GM18498 (cell line): Measurements from ENCODE around the gene ARFGAP3.

ENCODE experiments used
- ATAC-seq: cut with Tn5 transposase; IDR thresholded peaks from one replicate; pipeline ENCODE4 v1.9.1; 2021; ENCODE audit warnings: mild to moderate bottlenecking, moderate library complexity; ENCODE audit not compliant: unreplicated experiment

The ARFGAP3 gene

GRCh38 chr22:42856865-42857704 lies at the start of gene ARFGAP3:
ARFGAP3 (minus strand) TSS chr22:42857273; CDS start chr22:42857182, 91 bp downstream.
- ATAC-seq, result peak; percentile 86

- no peak for ATAC-seq
Measured at GRCh38 chr22:42905702-42906183, 48.7 kb upstream of the ARFGAP3 start.

- ATAC-seq, result no peak
Measured at GRCh38 chr22:42905217-42905616, 48.1 kb upstream of the ARFGAP3 start.

- no peak for ATAC-seq
Measured at GRCh38 chr22:42904050-42904449, 47.0 kb upstream of the ARFGAP3 start.

GRCh38 chr22:42902875-42903510 lies 45.9 kb upstream of the ARFGAP3 start:
- no peak for ATAC-seq

GRCh38 chr22:42901790-42902508 lies 44.9 kb upstream of the ARFGAP3 start:
- ATAC-seq, result no peak

GRCh38 chr22:42897960-42898359 lies 40.9 kb upstream of the ARFGAP3 start:
- ATAC-seq, result no peak

GRCh38 chr22:42895541-42895981 lies 38.5 kb upstream of the ARFGAP3 start:
- ATAC-seq, result no peak

GRCh38 chr22:42895087-42895486 lies 38.0 kb upstream of the ARFGAP3 start:
- ATAC-seq, result no peak

- no peak for ATAC-seq
Measured at GRCh38 chr22:42893371-42894150, 36.5 kb upstream of the ARFGAP3 start.

- no peak for ATAC-seq
Measured at GRCh38 chr22:42892571-42893316, 35.7 kb upstream of the ARFGAP3 start.

- ATAC-seq, result no peak
Measured at GRCh38 chr22:42892156-42892555, 35.1 kb upstream of the ARFGAP3 start.

- no peak for ATAC-seq
Measured at GRCh38 chr22:42891696-42892095, 34.6 kb upstream of the ARFGAP3 start.

- no peak for ATAC-seq
Measured at GRCh38 chr22:42891008-42891407, 33.9 kb upstream of the ARFGAP3 start.

GRCh38 chr22:42889304-42889703 lies 32.2 kb upstream of the ARFGAP3 start:
- ATAC-seq, result peak; percentile 50

GRCh38 chr22:42887523-42888507 lies 30.7 kb upstream of the ARFGAP3 start:
- ATAC-seq, result no peak

GRCh38 chr22:42887120-42887519 lies 30.0 kb upstream of the ARFGAP3 start:
- no peak for ATAC-seq

- no peak for ATAC-seq
Measured at GRCh38 chr22:42885446-42885845, 28.4 kb upstream of the ARFGAP3 start.
